ENCODE results near the gene MNX1.

The MNX1 gene

DNA sequence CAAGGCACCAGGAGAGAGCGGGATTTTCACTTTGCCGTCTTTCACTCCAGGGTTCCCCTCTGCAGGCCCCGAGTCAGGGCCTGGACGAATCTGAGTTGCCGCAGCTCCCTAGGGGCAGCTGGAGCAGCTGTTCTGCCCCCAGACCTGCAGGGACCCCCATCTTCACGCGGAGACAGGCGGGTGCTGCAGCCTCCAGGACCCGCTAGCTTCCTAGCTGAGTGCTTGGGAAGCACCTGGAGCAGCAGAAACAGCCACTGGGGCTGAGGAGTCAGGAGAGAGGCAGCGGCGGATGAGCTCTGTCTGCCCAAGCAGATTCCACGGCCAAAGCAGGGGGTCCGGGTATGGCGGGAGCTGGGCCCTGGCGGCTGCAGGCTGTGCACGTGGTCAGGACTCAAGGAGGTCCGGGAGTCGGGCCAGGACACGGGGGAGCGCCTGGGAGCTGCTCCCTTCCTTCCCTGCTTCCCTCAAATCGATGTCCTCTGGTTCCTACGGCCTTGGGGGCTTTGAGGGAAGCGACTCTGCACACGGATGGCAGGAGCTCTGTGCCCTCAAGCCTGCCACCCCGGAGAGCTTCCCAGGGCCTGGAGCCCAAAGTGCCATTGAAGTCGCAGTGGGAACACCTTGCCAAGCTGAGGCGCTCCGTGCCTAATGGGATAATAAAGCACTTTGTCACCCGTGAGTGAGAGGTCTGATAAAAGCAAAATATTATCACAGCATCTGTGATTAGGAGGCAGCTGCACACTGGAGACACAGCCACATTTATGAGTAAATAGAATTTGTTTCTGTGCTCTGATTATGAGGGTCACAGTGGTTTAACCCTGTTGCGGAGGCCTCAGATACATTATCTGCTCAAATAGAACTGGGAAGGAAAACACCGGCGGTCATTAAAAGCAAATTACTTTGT lies 17.2 kb downstream of the MNX1 start:
- H3K27ac ChIP-seq = no peak overlapping the region
- H3K9me3 ChIP-seq = no peaks in the 10 kb centered on the region
- H3K36me3 ChIP-seq = no peaks in the 10 kb centered on the region
- H3K4me3 ChIP-seq (ENCODE audit: low read depth in 1 of 2, low read length in 1 of 2) = no peak overlapping the region
- peaks cover 11 to 22% of the 10 kb centered on the region in 2 experiments for H3K4me1 ChIP-seq (ENCODE audit: control insufficient read depth in 1 of 2, insufficient read depth in 1 of 2, low read depth in 1 of 2, low read length in 1 of 2)
- TF ChIP-seq, protein P1, sequence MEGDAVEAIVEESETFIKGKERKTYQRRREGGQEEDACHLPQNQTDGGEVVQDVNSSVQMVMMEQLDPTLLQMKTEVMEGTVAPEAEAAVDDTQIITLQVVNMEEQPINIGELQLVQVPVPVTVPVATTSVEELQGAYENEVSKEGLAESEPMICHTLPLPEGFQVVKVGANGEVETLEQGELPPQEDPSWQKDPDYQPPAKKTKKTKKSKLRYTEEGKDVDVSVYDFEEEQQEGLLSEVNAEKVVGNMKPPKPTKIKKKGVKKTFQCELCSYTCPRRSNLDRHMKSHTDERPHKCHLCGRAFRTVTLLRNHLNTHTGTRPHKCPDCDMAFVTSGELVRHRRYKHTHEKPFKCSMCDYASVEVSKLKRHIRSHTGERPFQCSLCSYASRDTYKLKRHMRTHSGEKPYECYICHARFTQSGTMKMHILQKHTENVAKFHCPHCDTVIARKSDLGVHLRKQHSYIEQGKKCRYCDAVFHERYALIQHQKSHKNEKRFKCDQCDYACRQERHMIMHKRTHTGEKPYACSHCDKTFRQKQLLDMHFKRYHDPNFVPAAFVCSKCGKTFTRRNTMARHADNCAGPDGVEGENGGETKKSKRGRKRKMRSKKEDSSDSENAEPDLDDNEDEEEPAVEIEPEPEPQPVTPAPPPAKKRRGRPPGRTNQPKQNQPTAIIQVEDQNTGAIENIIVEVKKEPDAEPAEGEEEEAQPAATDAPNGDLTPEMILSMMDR (IDR thresholded peaks at IDR 0.05) = no peak
- H3K27me3 ChIP-seq = peaks cover 61% of the 10 kb centered on the region

DNA sequence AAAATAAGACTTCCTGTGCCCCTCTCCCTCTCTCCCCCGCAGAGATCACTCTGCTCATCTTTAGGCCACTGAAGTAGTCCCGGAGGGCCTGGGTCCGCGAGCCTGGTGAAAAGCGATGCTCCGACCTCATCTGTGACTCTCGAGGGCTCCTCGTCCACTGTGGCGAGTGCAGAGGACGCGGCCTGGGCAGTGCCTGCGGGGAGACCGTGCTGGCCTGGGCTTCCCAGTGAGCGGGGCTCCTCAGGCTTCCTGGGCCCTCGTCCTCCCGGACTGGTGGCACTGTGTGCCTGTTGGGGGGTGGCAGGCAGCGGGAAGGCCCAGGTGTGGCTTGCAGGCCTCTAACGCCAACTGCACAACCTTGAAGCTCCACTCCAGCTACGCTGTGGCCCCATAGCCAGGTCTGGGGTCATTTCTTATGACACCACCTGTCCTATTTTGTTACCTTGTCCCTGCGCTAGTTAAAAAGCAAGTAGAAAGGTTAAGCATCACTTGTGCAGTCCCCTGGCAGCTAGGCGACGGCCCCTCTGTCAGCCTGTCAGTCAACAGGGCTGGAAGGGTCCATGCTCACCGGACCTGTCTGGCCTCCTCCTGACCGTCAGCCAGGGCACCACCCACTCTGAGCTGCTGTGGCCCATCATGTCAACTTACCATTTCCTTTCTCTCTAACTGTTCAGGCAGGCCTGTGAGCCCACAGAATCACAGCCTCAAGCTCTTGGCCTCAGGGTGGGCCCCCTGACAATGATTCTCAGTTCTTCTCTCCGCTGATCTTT lies 20.5 kb downstream of the MNX1 start:
- no peaks in the 10 kb centered on the region for H3K36me3 ChIP-seq

DNA sequence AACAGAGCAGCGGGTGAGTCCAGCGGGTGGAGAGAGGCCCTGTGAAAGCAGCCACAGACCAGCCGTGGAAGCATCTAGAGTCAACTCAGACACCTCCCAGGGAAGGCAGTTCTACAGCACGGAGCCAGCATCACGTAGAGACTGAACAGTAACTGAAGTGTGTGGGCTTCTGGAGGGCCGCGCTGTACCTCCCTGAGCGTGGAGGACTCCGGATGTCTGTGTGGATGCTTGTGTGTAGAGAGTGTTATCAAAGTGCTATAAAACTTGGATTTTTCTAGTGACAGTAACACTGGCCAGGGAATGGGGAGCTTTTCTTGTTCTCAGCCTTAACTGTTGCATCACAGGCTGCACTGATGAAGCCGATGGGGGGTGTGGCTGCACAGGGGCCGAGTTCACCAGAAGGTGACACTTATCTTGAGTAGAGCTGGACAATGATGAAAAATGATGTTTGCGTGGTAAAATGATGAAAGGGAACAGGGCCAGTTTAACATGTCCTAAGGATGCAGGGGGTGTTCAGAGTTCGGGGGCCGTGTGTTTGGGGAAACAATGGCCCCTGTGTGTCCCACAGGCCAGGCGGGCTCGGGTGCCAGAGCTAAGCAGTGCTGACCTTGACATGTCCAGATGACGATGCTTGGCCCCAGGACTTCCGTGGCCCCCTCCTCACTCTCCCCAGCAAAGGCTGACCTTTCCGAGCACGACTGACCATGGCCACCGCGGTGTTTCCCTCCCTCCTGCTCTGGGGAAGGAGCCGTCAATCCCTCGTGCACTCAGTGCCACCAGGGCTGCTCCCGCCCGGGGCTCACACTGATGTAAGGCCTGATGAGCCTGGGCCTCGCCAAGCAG lies 21.9 kb downstream of the MNX1 start:
- TF ChIP-seq, protein P1 (IDR thresholded peaks at IDR 0.05) = no peak
- peaks cover 3 to 5% of the 10 kb centered on the region in 2 experiments for H3K4me1 ChIP-seq (ENCODE audit: control insufficient read depth in 1 of 2, insufficient read depth in 1 of 2, low read depth in 1 of 2, low read length in 1 of 2)
- no peak overlapping the region for H3K27ac ChIP-seq
- no peak overlapping the region for H3K4me3 ChIP-seq (ENCODE audit: low read depth in 1 of 2, low read length in 1 of 2)
- peaks cover 55% of the 10 kb centered on the region for H3K27me3 ChIP-seq
- no peaks in the 10 kb centered on the region for H3K36me3 ChIP-seq
- H3K9me3 ChIP-seq = no peaks in the 10 kb centered on the region

More for the DNA sequence above, 20.5 kb downstream of the MNX1 start:
- Histone ChIP-seq H3K27me3 (peaks cover 62% of the 10 kb centered on the region), H3K4me3 (ENCODE audit: low read depth in 1 of 2, low read length in 1 of 2) (no peak overlapping the region), H3K27ac (no peak overlapping the region), H3K9me3 (no peaks in the 10 kb centered on the region), H3K4me1 (ENCODE audit: control insufficient read depth in 1 of 2, insufficient read depth in 1 of 2, low read depth in 1 of 2, low read length in 1 of 2) (peaks cover 4 to 11% of the 10 kb centered on the region in 2 experiments)
- TF ChIP-seq, protein P1 (IDR thresholded peaks at IDR 0.05) = no peak

DNA sequence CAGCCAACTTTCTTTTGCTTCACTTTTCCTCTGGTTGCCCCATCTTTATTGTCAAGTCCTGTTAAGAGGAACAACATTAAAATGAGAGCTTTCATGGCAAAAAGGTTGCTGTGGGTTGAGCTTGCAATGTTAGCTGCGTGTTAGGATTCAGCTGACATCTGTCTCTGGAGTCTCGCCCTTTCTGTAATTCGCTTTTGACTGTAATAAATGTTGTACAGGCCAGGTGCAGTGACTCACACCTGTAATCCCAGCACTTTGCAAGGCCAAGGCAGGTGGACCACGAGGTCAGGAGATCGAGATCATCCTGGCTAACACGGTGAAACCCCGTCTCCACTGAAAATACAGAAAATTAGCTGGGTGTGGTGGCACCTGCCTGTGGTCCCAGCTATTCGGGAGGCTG lies 24.1 kb downstream of the MNX1 start:
- H3K4me3 ChIP-seq (ENCODE audit: low read depth in 1 of 2, low read length in 1 of 2) = no peak overlapping the region
- no peaks in the 10 kb centered on the region for H3K9me3 ChIP-seq
- H3K27ac ChIP-seq = no peak overlapping the region
- H3K27me3 ChIP-seq = peaks cover 33% of the 10 kb centered on the region
- peaks cover 3% of the 10 kb centered on the region for H3K36me3 ChIP-seq
- TF ChIP-seq, protein P1 (IDR thresholded peaks at IDR 0.05) = no peak
- H3K4me1 ChIP-seq (ENCODE audit: control insufficient read depth in 1 of 2, insufficient read depth in 1 of 2, low read depth in 1 of 2, low read length in 1 of 2) = peaks cover 3 to 5% of the 10 kb centered on the region in 2 experiments

Measured in neutrophil (primary cell).